ENCODE data around the gene OR2T1. TPM values are rescaled to one million over a fixed set of nuclear protein-coding genes. Genes with fewer than 3 reads are reported as not detected.

OR2T1 gene
- total RNA-seq, result not detected in 2 replicates

GRCh38 chr1:248402748-248403147, at the start of gene OR2T1:
Gene OR2T1 (plus strand): TSS chr1:248403048. CDS start chr1:248406148, 3,100 bp downstream.

DNA sequence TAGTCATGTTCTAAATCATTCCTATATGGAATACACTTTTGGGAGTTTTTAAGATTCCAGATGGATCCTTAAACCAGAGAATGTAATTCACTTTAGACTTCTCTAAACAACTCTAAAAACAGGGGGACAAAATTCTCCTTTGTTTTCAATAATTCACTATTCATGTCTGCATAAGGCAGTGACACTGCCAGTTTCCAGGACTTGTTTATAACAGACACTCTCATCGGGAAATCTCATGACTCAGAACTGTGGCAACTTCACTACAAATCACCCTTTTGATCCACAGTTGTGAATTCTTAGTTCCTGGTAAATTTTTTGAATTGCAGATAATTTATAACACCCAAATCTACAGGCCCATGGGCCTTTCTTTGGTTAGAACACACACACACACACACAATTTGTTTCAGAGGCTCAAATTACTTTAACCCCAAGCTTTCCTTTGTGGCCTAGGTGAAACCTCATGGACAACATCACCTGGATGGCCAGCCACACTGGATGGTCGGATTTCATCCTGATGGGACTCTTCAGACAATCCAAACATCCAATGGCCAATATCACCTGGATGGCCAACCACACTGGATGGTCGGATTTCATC, 41.6 kb upstream of the OR2T1 start, which contains the start of gene OR2T4:
TSS of gene OR2T4 (plus strand) at position 545 of the 595 bp plus-strand sequence. CDS start at position 545, 0 bp downstream.

DNA sequence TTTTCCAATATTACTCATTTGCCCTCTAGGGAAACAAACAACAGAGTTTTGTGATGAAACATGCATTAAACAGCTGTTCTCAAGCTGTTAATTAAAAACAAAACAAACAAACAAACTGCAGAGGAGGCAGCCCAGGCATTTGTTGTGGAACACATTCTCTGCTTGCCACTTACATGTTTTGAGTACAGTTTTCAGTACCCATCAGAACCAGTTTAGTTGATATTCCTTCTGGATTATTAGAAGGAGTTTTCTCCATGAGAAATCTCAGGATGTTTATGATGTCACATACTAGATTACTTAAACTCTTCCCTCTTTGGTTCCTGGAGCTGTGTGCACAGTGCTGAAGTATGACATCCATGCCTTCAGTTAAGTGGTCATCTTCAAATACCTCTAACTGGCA, 27.4 kb upstream of the OR2T1 start, which contains the start of gene OR2T6:
TSS of gene OR2T6 (plus strand) at position 301 of the 400 bp plus-strand sequence. CDS start 11,863 bp downstream, outside the sequence.

GRCh38 chr1:248445399-248445798, 42.6 kb downstream of the OR2T1 start, which contains the start of gene OR2T2:
Gene OR2T2 (plus strand): TSS chr1:248445637. CDS start chr1:248452798, 7,161 bp downstream.

Other genes starting within 250 kb of the OR2T1 start
- gene OR2M2, start 228.2 kb upstream of the OR2T1 start, total RNA-seq, result not detected in 2 replicates
- gene OR2M3, start 205.8 kb upstream of the OR2T1 start, total RNA-seq, result not detected in 2 replicates
- gene OR2M4, start 171.6 kb upstream of the OR2T1 start, total RNA-seq, result not detected in 2 replicates
- gene OR2T33, start 125.1 kb upstream of the OR2T1 start, total RNA-seq, result not detected in 2 replicates
- gene OR2T12, start 99.6 kb upstream of the OR2T1 start, total RNA-seq, result not detected in 2 replicates
- gene OR2M7, start 78.5 kb upstream of the OR2T1 start, total RNA-seq, result not detected in 2 replicates
- not detected in 2 replicates for gene OR14C36, start 54.3 kb upstream of the OR2T1 start, total RNA-seq
- not detected in 2 replicates for gene OR2T4, start 41.4 kb upstream of the OR2T1 start, total RNA-seq
- gene OR2T6, start 27.3 kb upstream of the OR2T1 start, total RNA-seq, result not detected in 2 replicates
- not detected in 2 replicates for gene OR2T2, start 42.6 kb downstream of the OR2T1 start, total RNA-seq
- gene OR2T3, start 70.3 kb downstream of the OR2T1 start, total RNA-seq, result not detected in 2 replicates
- gene OR2T5, start 85.5 kb downstream of the OR2T1 start, total RNA-seq, result not detected in 2 replicates
- gene OR2G6, start 105.0 kb downstream of the OR2T1 start, total RNA-seq, result not detected in 2 replicates
- gene OR2T29, start 159.7 kb downstream of the OR2T1 start, total RNA-seq, result not detected in 2 replicates
- gene OR2T34, start 171.7 kb downstream of the OR2T1 start, total RNA-seq, result not detected in 2 replicates
- gene OR2T10, start 194.7 kb downstream of the OR2T1 start, total RNA-seq, result not detected in 2 replicates
- not detected in 2 replicates for gene OR2T11, start 232.0 kb downstream of the OR2T1 start, total RNA-seq
- gene OR2T35, start 242.2 kb downstream of the OR2T1 start, total RNA-seq, result not detected in 2 replicates